T47D (cell line): Measurements from ENCODE around the gene POMGNT1.

ENCODE experiments used
- DNase-seq, 2 experiments: peaks; one replicate each; pipeline versions ENCODE4 v3.0.0 to v3.0.0-alpha.2; 2011 to 2012; ENCODE audit warnings: low read depth in 1 of 2, low spot score in 1 of 2
- JUND ChIP-seq: IDR thresholded peaks from 2 replicates; pipeline ENCODE4 v1.6.1; 2012; ENCODE audit warnings: low read depth
- in situ Hi-C: cut with HindIII; loops from 2 replicates; pipeline ENCODE4 v1.10.0; 2016; ENCODE audit warnings: low sequenced_read_pairs, low pct_unique_long_range_greater_than_20kb

POMGNT1 gene

DNA sequence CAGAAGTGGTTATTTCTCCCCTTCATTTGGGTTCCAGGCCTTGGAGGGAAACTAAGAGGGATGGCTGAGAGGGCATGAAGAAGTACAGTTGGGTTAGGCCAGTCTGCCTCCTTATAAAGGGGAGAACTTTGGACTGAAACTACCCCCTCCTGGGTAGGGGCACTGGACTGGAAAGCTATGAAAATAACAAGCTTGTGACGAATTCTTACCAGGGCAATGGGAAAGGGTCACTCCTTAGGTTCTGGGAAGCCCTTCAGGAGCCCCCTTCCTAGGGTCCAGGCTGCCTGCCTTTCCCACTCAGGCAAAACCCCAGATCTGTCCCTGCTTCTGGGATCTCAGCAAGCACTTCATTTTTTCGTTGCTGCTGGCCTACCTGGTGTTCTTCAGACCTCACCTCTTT lies 12.2 kb downstream of the POMGNT1 start:
- no peak for TF ChIP-seq JUND
- in situ Hi-C loops, result no loop called here
- no peak for DNase-seq

GRCh38 chr1:46184920-46185658 lies 13.1 kb downstream of the POMGNT1 start:
- TF ChIP-seq JUND, result no peak
- no peak for DNase-seq
- in situ Hi-C loops, result no loop called here

- no peak for TF ChIP-seq JUND
- DNase-seq, result no peak
- in situ Hi-C loops, result no loop called here
These were observed 14.2 kb downstream of the POMGNT1 start for GRCh38 chr1:46183926-46184557.

DNA sequence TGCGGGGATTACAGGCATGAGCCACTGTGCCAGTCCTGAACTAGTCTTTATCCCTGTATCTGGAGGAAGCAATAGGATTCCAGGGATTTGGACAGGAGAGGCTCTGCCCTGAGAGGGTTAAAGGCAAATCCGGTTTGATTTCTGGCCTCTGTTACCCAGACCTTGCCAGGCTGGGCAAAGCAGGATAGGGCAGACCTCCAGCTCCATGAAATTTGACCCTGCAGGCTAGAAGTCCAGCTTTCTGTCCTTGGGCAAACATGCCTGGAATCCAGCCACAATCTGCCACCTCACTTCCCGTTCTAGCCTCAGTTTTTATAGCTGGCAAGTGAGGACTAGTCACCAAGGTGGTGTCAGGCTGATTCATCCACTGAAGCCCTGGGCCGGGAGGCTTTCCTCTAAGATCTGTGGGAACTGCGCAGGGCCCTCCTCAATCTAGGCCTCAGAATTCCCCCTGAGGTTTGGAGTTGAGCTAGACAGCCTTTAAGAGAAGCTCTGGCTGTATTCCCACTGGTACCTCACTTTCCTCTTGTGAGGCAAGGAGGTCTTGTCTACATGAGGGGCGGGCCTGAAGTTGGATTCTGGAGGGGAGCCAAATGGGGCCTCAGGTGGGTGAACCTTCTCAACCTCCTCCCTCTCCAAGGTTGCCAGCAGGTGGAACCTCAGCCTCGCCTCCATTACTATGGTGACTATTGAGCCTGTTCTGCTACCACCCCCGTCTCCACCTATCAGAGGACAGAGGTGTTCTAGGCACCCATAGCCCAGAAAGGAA lies 15.0 kb downstream of the POMGNT1 start:
- TF ChIP-seq JUND, result peak; percentile 41
- in situ Hi-C loops, result no loop called here
- DNase-seq, result peak; percentile 67 to 96

- TF ChIP-seq JUND, result no peak
- in situ Hi-C loops, result no loop called here
- DNase-seq, result peak in 1 of 2 experiments; percentile 67
These were observed 16.6 kb downstream of the POMGNT1 start for GRCh38 chr1:46181343-46182260.

DNA sequence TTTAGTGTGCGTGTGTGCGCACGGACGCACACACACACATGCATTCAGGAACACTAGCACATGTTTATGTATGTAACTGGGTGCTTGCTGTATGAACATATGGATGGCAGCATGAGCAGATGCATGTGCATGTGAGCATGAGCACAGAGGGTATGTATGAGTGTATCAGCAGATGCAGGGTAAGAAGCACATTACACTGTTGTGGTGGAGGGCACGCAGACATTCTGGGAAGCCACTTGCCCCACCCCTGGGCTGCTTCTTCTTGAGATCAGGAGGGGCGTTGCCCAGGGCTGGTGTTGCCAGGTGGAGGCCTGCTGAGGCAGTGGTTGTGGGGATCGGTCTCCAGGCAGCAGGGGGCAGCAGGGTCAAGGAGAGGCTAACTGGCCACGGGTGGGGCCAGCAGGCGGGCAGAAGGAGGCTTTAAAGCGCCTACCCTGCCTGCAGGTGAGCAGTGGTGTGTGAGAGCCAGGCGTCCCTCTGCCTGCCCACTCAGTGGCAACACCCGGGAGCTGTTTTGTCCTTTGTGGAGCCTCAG lies 18.1 kb downstream of the POMGNT1 start:
- DNase-seq, result peak in 1 of 2 experiments; percentile 55
- TF ChIP-seq JUND, result no peak
- in situ Hi-C loops, result no loop called here

DNA sequence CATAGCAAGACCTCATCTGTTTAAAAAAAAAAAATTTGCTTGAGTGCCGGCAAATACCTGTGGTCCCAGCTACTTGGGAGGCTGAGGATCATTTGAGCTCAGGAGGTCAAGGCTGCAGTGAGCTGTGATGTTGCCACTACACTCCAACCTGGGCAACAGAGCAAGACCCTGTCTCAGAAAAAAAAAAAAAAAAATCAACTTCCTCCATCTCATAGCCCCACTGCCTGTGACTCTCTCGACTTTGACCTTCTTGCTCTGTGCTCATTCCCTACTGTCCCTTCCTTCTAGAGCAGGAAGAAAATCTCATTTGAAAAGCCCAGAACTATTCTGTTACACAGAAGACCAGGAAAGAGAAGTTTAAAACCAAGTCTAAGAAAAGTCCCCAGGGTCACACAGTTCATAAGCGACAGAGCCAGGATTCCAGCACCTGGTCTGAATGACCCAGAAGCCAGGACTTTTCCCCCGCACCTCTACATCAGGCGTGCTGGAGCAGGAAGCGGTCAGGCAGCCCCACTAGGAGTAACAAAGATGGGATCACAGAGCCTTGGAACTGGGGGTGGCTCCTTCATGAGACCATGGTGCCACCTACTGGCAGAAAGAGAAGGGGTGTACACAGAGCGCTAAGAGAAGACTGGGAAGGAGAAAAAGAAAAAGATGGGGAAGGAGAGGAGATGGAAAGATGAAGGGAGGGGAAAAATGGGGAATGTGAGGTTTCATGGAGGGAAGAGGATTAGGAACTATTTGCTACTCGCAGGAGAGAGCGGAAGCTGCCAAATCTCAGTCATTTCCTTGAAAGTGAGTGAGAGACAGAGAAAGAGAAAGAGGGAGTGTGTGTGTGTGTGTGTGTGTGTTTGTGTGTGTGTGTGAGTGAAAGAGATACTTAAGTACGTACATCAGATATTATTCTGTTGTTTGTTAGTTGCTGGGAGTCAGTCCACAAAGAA lies 18.8 kb downstream of the POMGNT1 start:
- TF ChIP-seq JUND, result no peak
- in situ Hi-C loops, result no loop called here
- DNase-seq, result peak; percentile 39 to 90

DNA sequence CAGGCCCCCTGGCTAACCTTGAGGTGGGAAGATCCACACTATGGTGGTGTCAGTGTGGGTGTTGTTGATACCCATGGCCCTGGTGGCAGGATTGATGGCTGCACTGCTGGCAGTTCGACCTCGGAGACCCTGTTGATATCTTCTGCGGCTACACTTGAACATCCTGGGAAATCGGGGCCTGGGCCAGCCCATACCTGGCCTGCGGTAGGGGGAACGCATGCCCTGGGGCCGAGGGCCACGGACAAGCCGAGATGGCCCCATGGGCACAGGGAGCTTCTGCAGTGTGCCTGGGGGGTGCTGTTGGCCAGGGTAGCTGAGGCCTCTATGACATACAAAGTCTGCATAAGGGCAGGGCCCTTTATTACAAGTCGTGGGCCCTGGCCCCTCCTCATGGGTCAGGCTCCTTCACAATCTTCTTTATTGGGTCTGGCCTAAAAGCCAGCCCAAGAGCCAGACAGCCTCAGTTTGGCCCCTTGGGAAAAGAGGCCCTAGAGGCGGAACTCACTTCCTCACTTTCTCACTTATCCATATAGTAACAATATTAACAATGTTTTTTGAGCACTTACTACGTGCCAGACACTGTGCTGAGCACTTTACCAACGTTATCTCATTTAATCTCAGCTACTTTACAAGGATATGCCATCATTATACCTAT lies 21.9 kb downstream of the POMGNT1 start, which contains the start of gene P3R3URF:
P3R3URF (minus strand) TSS at position 278 of the 655 bp plus-strand sequence; CDS start at position 261, 17 bp downstream.
- in situ Hi-C loops, result no loop called here
- DNase-seq, result no peak
- no peak for TF ChIP-seq JUND

- no peak for DNase-seq
- in situ Hi-C loops, result no loop called here
- no peak for TF ChIP-seq JUND
These were observed 23.0 kb downstream of the POMGNT1 start for GRCh38 chr1:46175243-46175642.

DNA sequence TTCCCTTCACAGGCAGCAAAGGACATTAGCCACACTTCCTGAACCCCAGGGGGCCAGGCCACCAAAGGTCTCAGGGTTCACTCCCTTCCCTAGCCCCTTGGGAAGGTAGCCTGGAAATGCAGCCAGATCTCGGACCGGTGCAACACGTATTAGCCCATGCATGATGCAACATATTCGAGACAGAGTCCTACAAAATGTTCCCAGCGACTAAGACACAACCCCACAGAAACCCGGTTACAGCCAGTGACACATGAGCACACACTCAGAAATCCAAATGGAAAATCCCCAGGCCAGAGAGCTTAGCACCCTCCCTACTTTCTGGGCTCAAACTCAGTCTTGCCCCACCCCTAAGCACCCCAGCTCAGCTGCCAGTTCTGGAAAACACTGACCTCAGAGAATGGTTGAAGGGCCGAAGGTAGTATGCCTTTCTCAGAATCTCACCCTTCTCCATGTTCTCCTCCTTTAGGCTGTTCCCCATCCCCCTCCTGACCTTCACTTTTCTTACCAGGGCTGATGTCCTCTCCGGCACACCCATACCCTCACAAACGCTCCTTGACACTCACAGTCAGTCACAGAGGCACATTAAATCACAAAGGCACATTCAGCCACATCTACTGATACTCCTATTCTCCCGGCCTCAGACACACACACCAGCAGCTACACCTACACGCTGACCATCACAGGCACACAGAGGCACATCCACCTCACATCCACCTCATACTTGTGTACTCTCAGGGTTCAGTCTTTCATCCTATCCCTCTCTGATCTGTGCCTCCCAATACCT lies 23.6 kb downstream of the POMGNT1 start, which contains the start of gene TSPAN1:
TSPAN1 (plus strand) TSS at position 640 of the 784 bp plus-strand sequence. CDS start 6,021 bp downstream, outside the sequence.
- peak in 1 of 2 experiments; percentile 43 for DNase-seq
- no peak for TF ChIP-seq JUND
- in situ Hi-C loops, result no loop called here
